HG02759 (cell line): ENCODE data around the gene MCTS1.
"Not testable (repeated sequence)": the region's sequence is repeated elsewhere in the genome, so short reads cannot be mapped to it uniquely, and the experiment has no call there.

ENCODE experiments used
- ATAC-seq: cut with Tn5 transposase; IDR thresholded peaks from one replicate; pipeline ENCODE4 v1.9.1; 2021; ENCODE audit warnings: mild to moderate bottlenecking, moderate library complexity; ENCODE audit not compliant: unreplicated experiment

Gene MCTS1, protein sequence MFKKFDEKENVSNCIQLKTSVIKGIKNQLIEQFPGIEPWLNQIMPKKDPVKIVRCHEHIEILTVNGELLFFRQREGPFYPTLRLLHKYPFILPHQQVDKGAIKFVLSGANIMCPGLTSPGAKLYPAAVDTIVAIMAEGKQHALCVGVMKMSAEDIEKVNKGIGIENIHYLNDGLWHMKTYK

DNA sequence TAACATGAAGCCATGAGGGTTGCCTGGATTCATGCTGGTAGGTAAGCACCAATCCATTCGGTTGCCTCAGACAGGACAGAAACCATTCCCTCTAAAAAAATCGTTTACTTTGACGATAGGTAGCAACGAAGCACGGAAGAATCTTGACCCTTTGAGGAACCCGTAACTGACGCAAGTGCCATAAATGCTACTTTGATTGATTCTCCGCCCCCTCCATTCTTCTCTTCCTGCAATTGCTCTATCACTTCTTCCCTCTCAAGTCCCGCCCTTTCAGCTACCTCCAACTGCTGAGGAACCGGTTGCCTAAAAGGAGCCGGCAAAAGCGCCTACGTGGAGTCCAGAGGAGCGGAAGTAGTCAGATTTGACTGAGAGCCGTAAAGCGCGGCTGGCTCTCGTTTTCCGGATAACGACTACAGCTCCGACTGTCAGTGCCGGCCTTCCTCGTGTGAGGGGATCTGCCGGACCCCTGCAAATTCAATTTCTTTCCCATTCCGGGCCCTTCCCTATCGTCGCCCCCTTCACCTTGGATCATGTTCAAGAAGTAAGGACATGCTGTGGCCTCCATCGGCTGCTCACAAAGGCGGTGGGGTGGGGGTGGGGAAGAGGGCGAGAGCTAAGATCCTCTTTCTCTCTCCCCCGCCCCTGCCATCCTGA is at the start of gene MCTS1:
TSS of gene MCTS1 (plus strand) at position 395 of the 654 bp plus-strand sequence. CDS start at position 531, 136 bp downstream.
- ATAC-seq = peak; percentile 97

DNA sequence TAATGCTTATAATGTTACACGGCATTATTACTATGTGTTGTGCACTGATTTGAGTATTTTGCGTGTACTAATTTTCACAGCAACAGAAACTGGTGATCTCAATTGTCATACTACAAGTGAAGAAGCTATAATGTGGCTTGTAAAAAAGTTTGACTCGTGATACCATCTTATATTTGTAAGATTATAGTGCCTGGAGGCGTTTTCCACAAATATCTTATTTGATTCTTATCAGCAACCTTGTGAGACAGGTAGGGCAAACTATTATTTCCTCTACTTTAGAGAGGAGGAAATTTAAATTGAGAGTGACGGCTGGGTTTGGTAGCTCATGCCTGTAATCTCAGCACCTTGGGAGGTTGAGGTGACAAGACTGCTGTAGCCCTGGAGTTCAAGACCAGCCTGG is 47.6 kb upstream of the MCTS1 start:
- no peak for ATAC-seq

DNA sequence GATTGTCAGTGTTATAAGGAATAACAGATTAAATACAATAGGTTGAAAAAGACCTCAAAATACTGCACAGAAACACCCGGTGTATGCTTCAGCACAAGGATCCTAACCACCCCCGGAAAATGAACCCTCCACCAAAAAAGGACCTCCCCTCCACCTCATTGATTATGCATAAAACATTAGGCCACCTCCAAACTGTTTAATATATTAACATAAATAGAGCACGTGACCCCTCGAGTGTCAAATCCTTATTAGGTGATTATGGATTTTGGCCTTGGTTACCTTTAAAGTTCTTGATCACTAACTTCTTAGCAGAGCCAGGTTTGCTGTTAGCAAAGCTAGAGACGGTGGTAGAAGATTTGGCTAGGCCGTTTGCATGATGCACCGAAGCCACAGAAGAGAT is 44.1 kb upstream of the MCTS1 start:
- no peak for ATAC-seq

DNA sequence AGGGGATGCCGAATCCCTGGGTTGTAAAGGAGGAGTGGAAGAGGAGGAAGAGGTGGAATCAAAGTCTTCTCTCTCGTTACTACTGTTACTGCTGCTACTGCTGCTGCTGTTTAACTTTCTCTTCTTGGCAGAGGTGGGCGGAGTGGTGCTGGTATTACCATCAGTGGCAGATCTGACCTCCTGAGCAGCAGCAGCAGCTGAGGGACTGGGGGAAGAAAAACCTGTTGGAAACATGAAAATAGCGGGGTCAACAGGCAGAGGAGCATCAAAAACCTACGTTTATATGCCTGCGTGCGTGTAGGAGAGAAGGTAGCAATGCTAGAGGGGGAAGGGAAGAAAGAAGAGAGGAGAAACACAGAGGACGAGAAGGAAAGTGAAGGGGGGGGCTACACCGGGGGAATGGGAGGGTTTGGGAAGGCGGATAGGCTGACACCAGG is 43.5 kb upstream of the MCTS1 start:
- ATAC-seq = peak; percentile 39

GRCh38 chrX:120560842-120561633 is 42.9 kb upstream of the MCTS1 start, which contains the start of gene CUL4B:
CUL4B (minus strand) TSS chrX:120560962; CDS start chrX:120560638, 324 bp downstream.
- ATAC-seq = peak; percentile 89

DNA sequence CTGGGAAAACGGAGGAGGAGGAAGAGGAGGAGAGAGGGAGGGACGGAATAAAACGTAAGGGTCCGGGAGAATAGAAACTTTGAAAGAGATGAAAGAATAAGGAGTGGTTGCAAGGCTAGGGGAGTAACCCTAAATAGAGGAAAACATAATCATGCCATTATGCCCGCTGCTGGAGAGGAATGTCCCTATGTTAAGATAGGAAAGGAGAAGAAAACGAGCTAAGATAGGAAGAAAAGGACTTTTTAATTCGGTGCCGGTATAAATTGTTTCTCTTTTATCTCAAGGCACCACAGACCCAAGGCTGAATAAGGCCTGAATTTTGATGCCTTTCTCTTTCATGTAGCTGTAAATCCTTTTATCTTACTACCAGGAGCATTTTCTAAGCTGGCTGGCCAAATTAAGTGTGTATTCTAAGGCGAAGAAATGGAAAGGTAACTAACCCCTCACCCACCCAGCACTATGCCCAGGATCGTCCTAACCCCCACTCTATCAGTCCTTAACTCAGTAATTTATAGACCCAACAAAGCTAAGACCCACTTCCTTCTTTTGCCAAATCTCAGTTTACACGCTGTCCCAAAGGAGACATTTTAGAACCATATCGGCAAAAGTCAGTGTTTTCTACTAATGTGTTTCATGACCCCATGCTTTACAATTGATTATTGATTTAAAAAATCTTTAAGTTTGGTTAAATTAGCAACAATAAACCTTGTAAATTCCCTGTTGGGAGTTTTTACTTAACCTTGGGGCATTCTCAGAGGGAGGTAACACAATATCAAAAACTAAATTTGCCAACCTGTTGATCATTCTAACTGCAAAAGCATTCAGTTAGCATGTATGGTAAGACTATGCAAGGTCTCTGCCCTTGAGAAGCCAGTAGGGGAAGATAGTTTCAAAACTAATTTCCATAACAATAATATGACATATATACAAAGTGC is 42.0 kb upstream of the MCTS1 start:
- no peak for ATAC-seq

DNA sequence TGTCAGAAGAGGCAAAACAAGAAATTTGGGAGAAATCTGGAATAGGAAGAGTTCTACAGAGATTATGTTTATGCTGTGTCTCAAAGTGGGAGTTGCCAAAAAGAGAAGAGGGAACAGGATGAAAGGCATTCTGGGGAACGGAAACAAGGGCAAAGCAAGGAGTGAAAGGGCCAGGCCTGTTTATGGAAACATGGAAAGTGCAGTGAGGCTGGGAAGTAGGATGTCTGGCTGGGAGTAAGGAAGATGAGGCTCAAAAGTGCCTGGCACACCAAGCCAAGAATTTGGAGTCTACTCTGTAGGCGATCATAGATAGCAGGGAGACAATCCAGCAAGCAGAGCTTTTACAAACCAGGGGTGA is 41.4 kb upstream of the MCTS1 start:
- ATAC-seq = no peak

- ATAC-seq = no peak
These were observed 39.0 kb upstream of the MCTS1 start for GRCh38 chrX:120564925-120565324.

- no peak for ATAC-seq
These were observed 37.1 kb upstream of the MCTS1 start for GRCh38 chrX:120566817-120567216.

GRCh38 chrX:120568035-120568434 is 35.9 kb upstream of the MCTS1 start:
- ATAC-seq = no peak

GRCh38 chrX:120568609-120569008 is 35.3 kb upstream of the MCTS1 start:
- ATAC-seq = no peak

DNA sequence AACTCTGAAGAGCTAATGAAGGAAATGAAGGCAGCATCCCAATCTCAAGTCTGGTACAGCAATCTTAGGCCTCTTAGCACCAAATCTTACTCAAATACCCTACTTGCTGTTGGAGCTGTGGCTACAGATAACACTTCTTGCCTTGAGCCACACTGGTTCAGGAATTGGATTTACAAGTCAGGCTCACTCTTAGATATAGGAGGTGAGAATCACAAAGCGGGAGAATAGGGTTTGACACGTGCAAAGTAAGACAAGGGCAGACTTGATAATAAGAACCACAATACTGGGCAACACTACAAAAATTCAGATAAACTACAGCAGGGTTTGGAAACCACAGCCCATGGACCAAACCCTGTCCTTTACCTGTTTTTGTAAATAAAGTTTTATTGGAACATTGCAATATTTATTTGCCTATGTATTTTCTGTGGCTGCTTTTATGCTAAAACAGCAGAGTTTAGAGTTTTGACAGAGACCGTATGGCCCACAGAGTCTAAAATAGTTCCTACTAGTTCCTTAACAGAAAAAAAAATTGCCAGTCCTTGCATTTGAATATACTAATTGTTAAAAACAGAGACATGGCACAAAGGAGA is 33.8 kb upstream of the MCTS1 start:
- ATAC-seq = no peak

DNA sequence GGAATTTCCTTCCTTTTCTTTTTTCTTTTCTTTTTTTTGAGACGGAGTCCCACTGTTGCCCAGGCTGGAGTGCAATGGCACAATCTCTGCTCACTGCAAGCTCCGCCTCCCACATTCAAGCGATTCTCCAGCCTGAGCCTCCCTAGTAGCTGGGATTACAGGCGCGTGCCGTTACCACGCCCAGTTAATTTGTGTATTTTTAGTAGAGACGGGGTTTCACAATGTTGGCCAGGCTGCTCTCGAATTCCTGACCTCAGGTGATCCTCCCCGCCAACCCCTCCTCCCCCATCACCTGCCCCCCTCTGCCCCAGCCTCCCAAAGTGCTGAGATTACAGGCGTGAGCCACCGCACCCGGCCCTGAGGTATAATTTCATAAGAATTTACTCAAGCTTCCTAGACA is 30.1 kb upstream of the MCTS1 start:
- ATAC-seq = not testable (repeated sequence)

- ATAC-seq = no peak
These were observed 28.4 kb upstream of the MCTS1 start for GRCh38 chrX:120575379-120576114.

DNA sequence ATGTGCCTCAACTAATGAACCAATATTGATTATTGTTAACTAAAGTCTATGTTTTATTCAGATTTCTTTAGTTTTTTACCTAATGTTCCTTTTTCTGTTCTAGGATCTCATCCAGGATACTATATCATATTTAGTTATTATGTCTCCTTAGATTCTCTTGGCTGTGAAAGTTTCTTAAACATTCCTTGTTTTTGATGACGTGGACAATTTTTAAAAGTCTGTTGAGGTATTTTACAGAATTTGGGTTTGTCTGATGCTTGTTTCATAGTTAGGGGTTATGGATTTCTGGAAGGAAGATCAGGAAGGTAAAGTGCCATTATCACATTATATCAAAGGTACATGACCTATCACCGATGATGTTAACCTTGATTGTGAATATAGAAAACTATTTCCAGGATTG is 18.2 kb upstream of the MCTS1 start:
- ATAC-seq = no peak

GRCh38 chrX:120604361-120604782 is 471 bp downstream of the MCTS1 start:
- peak; percentile 61 for ATAC-seq

GRCh38 chrX:120612086-120612485 is 8.2 kb downstream of the MCTS1 start:
- ATAC-seq = no peak

DNA sequence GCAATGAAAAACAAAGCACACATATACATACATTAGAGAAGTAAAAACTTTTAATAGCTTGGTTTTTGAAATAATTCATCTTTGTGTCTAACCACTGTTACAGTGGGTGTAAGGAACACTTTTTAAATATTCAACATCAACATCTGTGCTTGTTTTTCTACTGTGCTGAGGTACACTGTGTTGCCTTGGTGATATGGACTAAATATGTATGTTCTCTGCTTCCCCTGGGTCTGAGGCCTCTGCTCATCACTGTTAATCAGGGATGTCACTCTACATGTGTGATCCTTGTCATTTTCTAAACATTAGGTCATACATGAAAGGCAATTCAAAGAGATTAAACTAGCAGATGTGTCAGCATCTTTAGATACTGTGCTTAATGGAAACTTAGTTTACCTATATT is 10.9 kb downstream of the MCTS1 start:
- no peak for ATAC-seq

- ATAC-seq = no peak
These were observed 14.2 kb downstream of the MCTS1 start for GRCh38 chrX:120617996-120618630.
